ENCODE measurements around the gene ARL16.
A peak's percentile ranks its signal among the peaks of the same experiment; 100 is the strongest.

The ARL16 gene

GRCh38 chr17:81648013-81648706, 35.4 kb downstream of the ARL16 start:
- no peak for FAIRE-seq

GRCh38 chr17:81647640-81648012, 36.0 kb downstream of the ARL16 start:
- no peak for FAIRE-seq

More at GRCh38 chr17:81648013-81648706, 35.4 kb downstream of the ARL16 start:
- DNase-seq (ENCODE audit: insufficient read length, low spot score), result no peak

GRCh38 chr17:81646869-81647600, 36.6 kb downstream of the ARL16 start:
- DNase-seq (ENCODE audit: insufficient read length, low spot score), result no peak
- FAIRE-seq, result no peak

More at GRCh38 chr17:81647640-81648012, 36.0 kb downstream of the ARL16 start:
- DNase-seq (ENCODE audit: insufficient read length, low spot score), result no peak

GRCh38 chr17:81644976-81645952, 38.3 kb downstream of the ARL16 start:
- DNase-seq (ENCODE audit: insufficient read length, low spot score), result no peak
- FAIRE-seq, result peak; percentile 83

GRCh38 chr17:81644496-81644895, 39.1 kb downstream of the ARL16 start:
- no peak for FAIRE-seq

GRCh38 chr17:81641825-81642489, 41.6 kb downstream of the ARL16 start:
- DNase-seq (ENCODE audit: insufficient read length, low spot score) (peak; percentile 80), FAIRE-seq (no peak)

More at GRCh38 chr17:81644496-81644895, 39.1 kb downstream of the ARL16 start:
- no peak for DNase-seq (ENCODE audit: insufficient read length, low spot score)

- no peak for FAIRE-seq
- DNase-seq (ENCODE audit: insufficient read length, low spot score), result no peak
Observed at GRCh38 chr17:81640011-81640410, 43.6 kb downstream of the ARL16 start.

GRCh38 chr17:81638683-81639082, 44.9 kb downstream of the ARL16 start:
- DNase-seq (ENCODE audit: insufficient read length, low spot score) (no peak), FAIRE-seq (no peak)

GRCh38 chr17:81636505-81637288, 46.9 kb downstream of the ARL16 start, which contains the start of the genes NPLOC4 and TSPAN10:
TSS of gene NPLOC4 (minus strand) at chr17:81637112. CDS start at chr17:81636930, 182 bp downstream.
TSS of gene TSPAN10 (plus strand) at chr17:81637196. CDS start at chr17:81642413, 5,217 bp downstream.
- DNase-seq (ENCODE audit: insufficient read length, low spot score) (peak; percentile 93), FAIRE-seq (peak; percentile 60)

- no peak for FAIRE-seq
- DNase-seq (ENCODE audit: insufficient read length, low spot score), result peak; percentile 45
Observed at GRCh38 chr17:81635973-81636504, 47.6 kb downstream of the ARL16 start.

- no peak for DNase-seq (ENCODE audit: insufficient read length, low spot score)
- no peak for FAIRE-seq
Observed at GRCh38 chr17:81635431-81635830, 48.2 kb downstream of the ARL16 start.

- DNase-seq (ENCODE audit: insufficient read length, low spot score), result no peak
- FAIRE-seq, result no peak
Observed at GRCh38 chr17:81631482-81631881, 52.1 kb downstream of the ARL16 start.

Measured in HTR-8/SVneo (cell line).